Skeletal muscle satellite cell (primary cell): ENCODE results near the gene FBXL16.

Experiments used
- H3K27me3 ChIP-seq: 2 replicates; pipeline ENCODE4 v1.7.0; 2013; ENCODE audit warnings: low read length; ENCODE audit not compliant: control insufficient read depth, insufficient read depth
- H3K36me3 ChIP-seq: 2 replicates; pipeline ENCODE4 v1.7.0; 2013; ENCODE audit warnings: mild to moderate bottlenecking, control low read depth, low read length; ENCODE audit not compliant: insufficient read depth
- H3K4me1 ChIP-seq: 2 replicates; pipeline ENCODE4 v1.7.0; 2013; ENCODE audit warnings: low read length; ENCODE audit not compliant: control insufficient read depth, insufficient read depth
- H3K4me2 ChIP-seq: 2 replicates; pipeline ENCODE4 v1.7.0; 2013; ENCODE audit warnings: mild to moderate bottlenecking, low read length
- H3K4me3 ChIP-seq: 2 replicates; pipeline ENCODE4 v1.7.0; 2013; ENCODE audit warnings: low read length
- H3K9ac ChIP-seq: 2 replicates; pipeline ENCODE4 v1.7.0; 2013; ENCODE audit warnings: mild to moderate bottlenecking, low read depth, low read length, moderate library complexity
- H3K9me3 ChIP-seq: replicated peaks from 2 replicates; pipeline ENCODE4 v1.7.0; 2013; ENCODE audit warnings: mild to moderate bottlenecking, control low read depth, low read length

The FBXL16 gene

DNA sequence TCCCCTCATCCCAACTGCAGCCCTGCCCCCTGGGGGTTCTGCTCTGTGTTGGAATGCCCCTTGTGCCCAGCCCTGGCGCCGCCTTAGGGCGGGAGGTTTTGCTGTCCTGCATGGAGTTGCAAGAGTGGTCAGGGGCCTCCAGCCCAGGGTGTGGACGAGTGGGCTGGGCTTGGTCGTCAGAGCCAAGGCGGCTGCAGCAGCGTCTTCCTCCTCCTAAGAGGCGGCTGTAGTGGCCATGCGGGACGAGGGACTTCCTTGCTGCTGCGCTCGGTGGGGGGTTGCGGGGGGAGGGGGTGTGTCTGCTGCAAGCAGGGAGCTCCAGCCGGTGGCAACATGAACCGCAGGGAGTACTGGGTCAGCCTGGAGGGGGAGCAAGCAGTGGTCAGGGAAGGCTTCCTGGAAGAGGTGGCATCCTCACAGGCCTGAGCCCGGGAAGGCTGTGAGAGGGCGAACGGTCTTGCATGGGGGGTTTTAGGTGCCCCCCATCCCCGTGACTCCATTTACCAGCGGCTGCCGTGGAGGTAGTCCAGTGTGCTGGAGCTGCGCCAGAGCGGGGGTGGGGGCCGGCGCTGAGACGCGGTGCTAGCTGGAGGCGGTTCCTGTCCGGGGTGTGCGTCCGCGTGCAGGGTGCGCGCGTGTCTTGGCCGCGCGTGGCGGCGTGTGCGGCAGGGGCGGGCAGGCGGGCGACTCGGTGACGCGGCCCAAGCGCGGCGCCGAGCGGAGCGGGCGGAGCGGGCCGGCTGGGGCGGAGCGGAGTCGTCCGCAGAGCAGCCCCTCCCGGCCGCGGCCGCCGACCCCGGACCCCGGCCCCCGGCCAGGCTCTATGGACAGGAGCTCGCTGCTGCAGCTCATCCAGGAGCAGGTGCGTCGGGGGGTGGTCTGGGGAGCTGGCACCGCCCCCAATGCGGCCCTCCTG, 30.4 kb downstream of the FBXL16 start, which contains the start of gene RHBDL1:
Gene RHBDL1 (plus strand): TSS at position 704 of the 916 bp plus-strand sequence. CDS start 120 bp downstream, at position 824.
- peak within 1 kb of the TSS; percentile 59 for H3K4me3 ChIP-seq
- H3K4me2 ChIP-seq: peak within 1 kb of the TSS; percentile 76
- H3K9me3 ChIP-seq: no peaks in the 10 kb centered on the region
- H3K27me3 ChIP-seq: no peaks in the 10 kb centered on the region
- peaks cover 7% of the 10 kb centered on the region for H3K4me1 ChIP-seq
- peaks cover 30% of the 10 kb centered on the region for H3K36me3 ChIP-seq
- no peak within 1 kb of the TSS for H3K9ac ChIP-seq

DNA sequence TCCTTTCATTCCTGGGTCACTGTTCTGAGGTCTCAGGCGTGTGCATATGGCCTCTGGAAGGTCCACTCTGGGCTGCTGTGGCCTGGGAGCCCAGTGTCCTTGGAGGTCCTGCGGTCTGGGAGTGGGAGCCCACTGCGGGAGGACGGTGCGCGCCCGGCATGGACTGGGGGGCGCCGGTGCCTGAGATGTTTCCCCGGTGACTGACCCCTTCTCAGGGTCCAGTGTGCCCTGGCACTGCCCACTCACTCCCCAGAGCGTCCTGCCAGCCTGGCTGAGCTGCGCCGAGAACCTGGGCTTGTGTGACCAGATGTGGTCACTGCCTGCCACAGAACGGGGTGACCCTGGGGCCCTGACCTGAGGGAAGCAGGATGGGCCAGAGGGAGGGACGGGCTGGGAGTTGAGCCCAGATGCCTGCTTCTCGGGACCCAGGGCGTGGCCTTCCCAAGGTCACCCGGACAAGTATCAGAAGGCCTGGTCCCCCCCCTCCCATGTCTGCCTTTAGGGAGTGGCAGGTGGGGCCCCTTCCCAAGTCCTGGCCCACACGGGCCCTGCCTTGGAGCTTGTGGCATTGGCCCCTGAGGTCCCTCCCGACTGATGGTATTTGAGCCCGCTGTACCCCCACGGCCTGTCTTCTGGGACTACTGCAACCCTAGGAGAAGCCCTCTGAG, 31.3 kb downstream of the FBXL16 start:
- Histone ChIP-seq H3K9ac (no peak overlapping the region), H3K9me3 (no peaks in the 10 kb centered on the region), H3K4me3 (no peak overlapping the region), H3K4me1 (peaks cover 6% of the 10 kb centered on the region), H3K36me3 (peaks cover 39% of the 10 kb centered on the region), H3K27me3 (no peaks in the 10 kb centered on the region), H3K4me2 (no peak overlapping the region)

DNA sequence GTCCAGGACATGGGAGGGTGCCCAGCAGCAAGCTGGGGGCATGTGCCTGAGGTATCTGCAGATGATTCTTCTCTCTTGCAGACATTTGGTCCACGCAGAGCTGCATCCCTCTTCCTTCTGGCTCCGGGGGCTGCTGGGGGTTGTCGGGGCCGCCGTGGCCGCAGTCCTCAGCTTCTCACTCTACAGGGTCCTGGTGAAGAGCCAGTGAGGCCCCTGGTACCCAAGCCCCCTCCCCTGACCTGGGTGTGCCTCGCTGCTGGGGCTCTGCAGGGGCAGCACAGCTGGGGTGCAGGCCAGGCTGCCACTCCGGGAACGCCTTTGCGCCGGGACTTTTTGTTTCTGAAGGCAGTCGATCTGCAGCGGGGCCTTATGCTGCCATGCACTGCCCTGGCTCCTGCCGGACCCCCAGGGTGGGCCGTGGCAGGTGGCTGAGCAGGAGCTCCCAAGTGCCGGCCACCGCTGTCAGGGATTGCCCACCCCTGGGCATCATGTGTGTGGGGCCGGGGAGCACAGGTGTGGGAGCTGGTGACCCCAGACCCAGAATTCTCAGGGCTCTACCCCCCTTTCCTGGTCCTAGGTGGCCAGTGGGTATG, 32.1 kb downstream of the FBXL16 start:
- Histone ChIP-seq H3K9ac (no peak overlapping the region), H3K4me1 (peaks cover 12% of the 10 kb centered on the region), H3K4me2 (no peak overlapping the region), H3K4me3 (no peak overlapping the region), H3K36me3 (peaks cover 41% of the 10 kb centered on the region), H3K9me3 (no peaks in the 10 kb centered on the region), H3K27me3 (no peaks in the 10 kb centered on the region)

DNA sequence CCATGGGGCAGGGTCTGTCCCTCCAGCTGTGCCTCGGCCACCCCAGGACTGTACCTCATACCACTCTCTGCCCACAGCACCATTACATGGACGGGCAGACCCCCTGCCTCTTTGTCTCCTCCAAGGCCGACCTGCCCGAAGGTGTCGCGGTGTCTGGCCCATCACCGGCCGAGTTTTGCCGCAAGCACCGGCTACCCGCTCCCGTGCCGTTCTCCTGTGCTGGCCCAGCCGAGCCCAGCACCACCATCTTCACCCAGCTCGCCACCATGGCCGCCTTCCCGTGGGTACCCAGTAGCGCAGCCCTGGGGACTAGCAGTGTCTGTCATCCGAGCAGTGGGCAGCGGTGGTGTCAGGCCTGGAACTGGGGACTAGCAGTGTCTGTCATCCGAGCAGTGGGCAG, 32.8 kb downstream of the FBXL16 start:
- H3K36me3 ChIP-seq: peaks cover 41% of the 10 kb centered on the region
- H3K27me3 ChIP-seq: no peaks in the 10 kb centered on the region
- no peaks in the 10 kb centered on the region for H3K9me3 ChIP-seq
- H3K4me2 ChIP-seq: no peak overlapping the region
- H3K4me3 ChIP-seq: no peak overlapping the region
- H3K9ac ChIP-seq: no peak overlapping the region
- H3K4me1 ChIP-seq: peaks cover 12% of the 10 kb centered on the region

DNA sequence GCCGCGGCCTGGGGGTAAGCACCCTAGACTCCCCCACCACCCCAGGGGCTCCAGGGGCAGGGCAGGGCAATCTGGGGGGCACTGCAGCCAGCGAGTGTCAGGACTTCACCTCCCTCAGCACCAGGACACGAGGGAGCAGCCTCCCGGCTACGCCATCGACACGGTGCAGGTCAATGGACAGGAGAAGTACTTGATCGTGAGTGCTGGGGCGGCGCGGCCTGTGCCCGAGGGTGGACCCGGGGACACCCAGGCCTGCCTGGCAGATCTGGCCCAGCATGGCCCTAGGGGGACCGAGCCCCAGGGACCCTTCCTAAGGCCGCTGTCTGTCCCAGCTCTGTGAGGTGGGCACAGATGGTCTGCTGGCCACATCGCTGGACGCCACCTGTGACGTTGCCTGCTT, 33.2 kb downstream of the FBXL16 start:
- Histone ChIP-seq H3K4me1 (peaks cover 15% of the 10 kb centered on the region), H3K4me3 (no peak overlapping the region), H3K9me3 (no peaks in the 10 kb centered on the region), H3K27me3 (no peaks in the 10 kb centered on the region), H3K4me2 (no peak overlapping the region), H3K9ac (no peak overlapping the region), H3K36me3 (peaks cover 41% of the 10 kb centered on the region)

DNA sequence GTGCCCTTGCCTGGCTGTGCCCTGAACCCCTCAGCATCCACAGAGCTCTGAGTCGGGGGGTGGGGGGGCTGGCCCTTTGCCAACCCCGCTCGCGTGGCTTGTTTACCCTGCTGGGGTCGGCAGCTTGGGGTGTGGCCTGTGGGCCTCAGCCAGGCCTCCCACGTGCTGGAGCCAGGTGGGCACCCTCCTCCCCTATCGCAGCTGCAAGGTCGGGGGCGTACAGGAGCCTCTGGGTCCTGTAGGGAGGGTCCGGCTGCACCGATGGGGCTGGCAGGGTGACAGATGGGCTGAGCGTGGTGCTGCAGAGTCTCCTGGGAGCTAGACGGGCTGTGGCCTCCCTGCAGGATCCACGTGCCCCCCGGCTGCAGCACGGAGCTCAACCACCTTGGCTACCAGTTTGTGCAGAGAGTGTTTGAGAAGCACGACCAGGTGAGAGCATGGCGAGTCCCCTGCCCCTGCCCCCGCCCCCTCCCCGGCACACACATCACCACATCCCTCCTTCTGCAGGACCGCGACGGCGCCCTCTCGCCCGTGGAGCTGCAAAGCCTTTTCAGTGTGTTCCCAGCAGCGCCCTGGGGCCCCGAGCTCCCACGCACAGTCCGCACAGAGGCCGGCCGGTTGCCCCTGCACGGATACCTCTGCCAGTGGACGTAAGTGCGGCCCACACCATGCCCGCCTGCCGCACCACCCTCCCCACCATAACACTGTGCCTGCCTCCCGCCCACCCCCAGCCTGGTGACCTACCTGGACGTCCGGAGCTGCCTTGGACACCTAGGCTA, 34.1 kb downstream of the FBXL16 start:
- Histone ChIP-seq H3K27me3 (no peaks in the 10 kb centered on the region), H3K9me3 (no peaks in the 10 kb centered on the region), H3K4me1 (peaks cover 15% of the 10 kb centered on the region), H3K9ac (no peak overlapping the region), H3K36me3 (peaks cover 41% of the 10 kb centered on the region), H3K4me2 (no peak overlapping the region), H3K4me3 (no peak overlapping the region)

DNA sequence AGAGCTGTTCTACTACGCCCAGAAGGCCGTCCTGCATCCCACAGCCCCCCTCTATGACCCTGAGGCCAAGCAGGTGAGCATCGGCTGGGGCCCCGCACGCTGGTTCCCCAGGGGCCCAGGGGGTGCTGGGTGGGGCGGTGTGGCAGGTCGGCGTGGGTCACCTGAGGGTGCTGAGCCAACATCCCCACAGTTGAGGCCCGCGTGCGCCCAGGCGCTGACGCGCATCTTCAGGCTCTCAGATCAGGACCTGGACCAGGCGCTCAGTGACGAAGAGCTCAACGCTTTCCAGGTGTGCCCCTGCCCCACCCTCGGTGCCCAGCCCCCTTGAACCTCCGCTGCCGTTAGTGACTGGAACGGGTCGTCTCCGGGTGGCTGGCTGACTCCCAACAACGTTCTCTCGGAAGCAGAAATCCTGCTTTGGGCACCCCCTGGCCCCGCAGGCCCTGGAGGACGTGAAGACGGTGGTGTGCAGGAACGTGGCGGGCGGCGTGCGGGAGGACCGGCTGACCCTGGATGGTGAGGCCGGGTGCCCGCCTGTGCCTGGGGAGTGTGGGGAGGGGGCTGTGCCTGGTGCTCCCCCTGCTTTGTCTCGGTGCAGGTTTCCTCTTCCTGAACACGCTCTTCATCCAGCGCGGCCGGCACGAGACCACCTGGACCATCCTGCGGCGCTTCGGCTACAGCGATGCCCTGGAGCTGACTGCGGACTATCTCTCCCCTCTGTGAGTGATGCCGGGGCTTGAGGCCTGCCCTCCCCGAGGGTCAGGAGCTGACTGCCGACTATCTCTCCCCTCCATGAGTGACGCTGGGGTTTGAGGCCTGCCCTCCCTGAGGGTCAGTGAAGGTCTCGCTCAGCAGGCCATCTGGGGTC, 34.9 kb downstream of the FBXL16 start:
- Histone ChIP-seq H3K4me2 (no peak overlapping the region), H3K9ac (no peak overlapping the region), H3K4me3 (no peak overlapping the region), H3K9me3 (no peaks in the 10 kb centered on the region), H3K36me3 (peaks cover 41% of the 10 kb centered on the region), H3K4me1 (peaks cover 15% of the 10 kb centered on the region), H3K27me3 (no peaks in the 10 kb centered on the region)

DNA sequence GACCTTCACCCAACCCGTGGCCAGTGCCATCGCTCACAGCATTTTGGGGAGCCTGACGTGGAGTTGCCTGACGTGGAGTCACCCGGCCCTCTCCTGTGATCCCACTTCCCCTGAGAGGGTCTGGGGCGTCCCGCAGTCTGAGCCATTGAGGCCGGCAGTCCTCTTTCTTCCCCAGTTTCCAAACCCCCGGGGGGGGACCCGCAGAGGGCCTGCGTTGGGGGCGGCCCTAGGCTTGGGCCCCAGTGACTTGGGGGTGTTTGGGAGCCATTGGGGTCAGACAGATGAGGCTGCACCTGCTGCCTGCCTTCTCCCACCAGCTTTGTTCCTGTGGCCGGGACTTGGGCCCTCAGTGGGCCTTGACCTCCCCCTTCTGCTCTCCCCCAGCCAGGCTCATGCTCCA, 35.9 kb downstream of the FBXL16 start:
- Histone ChIP-seq H3K4me2 (peak overlapping the region; percentile 98), H3K4me1 (peaks cover 11% of the 10 kb centered on the region), H3K36me3 (peaks cover 41% of the 10 kb centered on the region), H3K27me3 (no peaks in the 10 kb centered on the region), H3K4me3 (peak overlapping the region; percentile 95), H3K9ac (peak overlapping the region; percentile 97), H3K9me3 (no peaks in the 10 kb centered on the region)

DNA sequence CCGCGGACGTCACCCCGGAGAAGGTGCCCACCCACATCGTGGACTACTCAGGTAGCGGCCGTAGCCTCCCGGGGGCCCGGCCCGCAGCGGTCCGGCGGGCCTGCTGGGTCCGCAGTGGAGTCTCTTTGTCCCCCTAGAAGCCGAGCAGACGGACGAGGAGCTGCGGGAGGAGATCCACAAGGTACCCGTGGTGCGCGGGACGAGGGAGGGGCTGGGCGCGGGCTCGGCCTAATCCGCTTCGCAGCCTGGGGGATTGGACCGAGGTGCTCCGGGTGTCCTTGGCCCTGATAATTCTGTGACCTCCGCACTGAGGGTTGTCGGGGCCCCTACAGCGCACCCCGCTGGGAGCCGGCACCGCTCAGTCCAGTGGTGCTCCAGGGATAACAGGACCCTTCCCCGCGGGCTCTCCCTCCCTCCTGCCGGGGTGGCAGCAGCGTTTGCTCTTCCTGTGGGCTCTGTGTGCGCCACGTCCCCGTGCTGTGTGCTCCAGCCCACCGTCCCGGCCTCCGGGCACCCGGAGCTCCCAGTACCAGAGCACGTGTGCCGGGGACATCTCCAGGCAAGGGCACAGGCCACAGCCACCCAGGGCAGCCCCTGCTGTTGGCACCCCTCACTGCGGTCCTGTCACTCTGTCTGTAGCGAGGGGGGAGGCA, 37.0 kb downstream of the FBXL16 start:
- peak overlapping the region; percentile 98 for H3K4me2 ChIP-seq
- H3K9ac ChIP-seq: peak overlapping the region; percentile 97
- H3K4me3 ChIP-seq: peak overlapping the region; percentile 95
- peaks cover 37% of the 10 kb centered on the region for H3K36me3 ChIP-seq
- no peaks in the 10 kb centered on the region for H3K27me3 ChIP-seq
- no peaks in the 10 kb centered on the region for H3K9me3 ChIP-seq
- peaks cover 11% of the 10 kb centered on the region for H3K4me1 ChIP-seq
